Body of pancreas (tissue), 4 donors: ENCODE results near the gene IL17RE. TPM values are rescaled to one million over a fixed set of nuclear protein-coding genes. Genes with fewer than 3 reads are reported as not detected.
A peak's percentile ranks its signal among the peaks of the same experiment; 100 is the strongest.

Experiments
- ATAC-seq: fragments of 150-250 bp; one replicate; pipeline ENCODE4 v1.9.1; 2016
- DNase-seq, 4 donors: peaks; one replicate each; pipeline ENCODE4 v3.0.0-alpha.2; 2019
- H3K27ac ChIP-seq, 4 donors: fragments of 200-600 bp; sonication (generic); 1 replicate in 3 of 4; 2 replicates in 1 of 4; pipeline versions ENCODE4 v1.5.1 to v1.6.1; 2016 to 2019; ENCODE audit warnings: mild to moderate bottlenecking in 1 of 4, mixed read lengths in 1 of 4, moderate library complexity in 1 of 4
- H3K27me3 ChIP-seq, 2 donors: fragments of 200-600 bp; sonication (generic); one replicate each; pipeline ENCODE4 v1.6.0; 2016; ENCODE audit warnings: mild to moderate bottlenecking in 1 of 2
- H3K36me3 ChIP-seq, 2 donors: fragments of 200-600 bp; sonication (generic); replicated peaks in 1 of 2; 2 replicates each; pipeline ENCODE4 v1.5.1; 2016; ENCODE audit warnings: low read depth in 2 of 2; ENCODE audit not compliant: insufficient read depth in 1 of 2
- H3K4me1 ChIP-seq: fragments of 200-600 bp; sonication (generic); one replicate; pipeline ENCODE4 v1.6.0; 2016
- H3K4me3 ChIP-seq, 2 donors: fragments of 200-600 bp; sonication (generic); 1 replicate in 1 of 2; 2 replicates in 1 of 2; pipeline ENCODE4 v1.5.1; 2016 to 2019
- H3K9me3 ChIP-seq, 3 donors: fragments of 200-600 bp; sonication (generic); 1 replicate in 2 of 3; 2 replicates in 1 of 3; pipeline ENCODE4 v1.5.1; 2016
- POLR2A ChIP-seq, 3 donors: fragments of 450-650 bp; IDR thresholded peaks; one replicate each; pipeline ENCODE4 v1.6.1; 2016; ENCODE audit warnings: antibody characterized with exemption in 3 of 3, mild to moderate bottlenecking in 2 of 3
- WGBS, 2 donors: methylation state at CpG; one replicate each; pipeline ENCODE4 v1.1.5; 2017; 5-methylcytosine and 5-hydroxymethylcytosine counted together
- intact Hi-C: fragments of 100-400 bp; cut with DNase I; formaldehyde crosslinking; loops from one replicate; pipeline ENCODE4 v1.15.1; 2023
- total RNA-seq, 2 donors: library from RNA; depleted of rRNA; stranded (reverse); fragments of >200 nt; gene quantifications; one replicate each; pipeline ENCODE4 v1.1.0, GENCODE V29; 2016
- TF ChIP-seq, protein P1 (sequence below), 7 experiments: fragments of 450-650 bp in 4 of 7; fragments of 200-600 bp in 3 of 7; sonication (generic) in 3 of 7; IDR thresholded peaks; one replicate each; pipeline ENCODE4 v1.5.1; 2016 to 2019; ENCODE audit warnings: antibody characterized with exemption in 7 of 7

IL17RE gene
- total RNA-seq, 2 donors from 2014 or later: 10.9 to 18.2 TPM

DNA sequence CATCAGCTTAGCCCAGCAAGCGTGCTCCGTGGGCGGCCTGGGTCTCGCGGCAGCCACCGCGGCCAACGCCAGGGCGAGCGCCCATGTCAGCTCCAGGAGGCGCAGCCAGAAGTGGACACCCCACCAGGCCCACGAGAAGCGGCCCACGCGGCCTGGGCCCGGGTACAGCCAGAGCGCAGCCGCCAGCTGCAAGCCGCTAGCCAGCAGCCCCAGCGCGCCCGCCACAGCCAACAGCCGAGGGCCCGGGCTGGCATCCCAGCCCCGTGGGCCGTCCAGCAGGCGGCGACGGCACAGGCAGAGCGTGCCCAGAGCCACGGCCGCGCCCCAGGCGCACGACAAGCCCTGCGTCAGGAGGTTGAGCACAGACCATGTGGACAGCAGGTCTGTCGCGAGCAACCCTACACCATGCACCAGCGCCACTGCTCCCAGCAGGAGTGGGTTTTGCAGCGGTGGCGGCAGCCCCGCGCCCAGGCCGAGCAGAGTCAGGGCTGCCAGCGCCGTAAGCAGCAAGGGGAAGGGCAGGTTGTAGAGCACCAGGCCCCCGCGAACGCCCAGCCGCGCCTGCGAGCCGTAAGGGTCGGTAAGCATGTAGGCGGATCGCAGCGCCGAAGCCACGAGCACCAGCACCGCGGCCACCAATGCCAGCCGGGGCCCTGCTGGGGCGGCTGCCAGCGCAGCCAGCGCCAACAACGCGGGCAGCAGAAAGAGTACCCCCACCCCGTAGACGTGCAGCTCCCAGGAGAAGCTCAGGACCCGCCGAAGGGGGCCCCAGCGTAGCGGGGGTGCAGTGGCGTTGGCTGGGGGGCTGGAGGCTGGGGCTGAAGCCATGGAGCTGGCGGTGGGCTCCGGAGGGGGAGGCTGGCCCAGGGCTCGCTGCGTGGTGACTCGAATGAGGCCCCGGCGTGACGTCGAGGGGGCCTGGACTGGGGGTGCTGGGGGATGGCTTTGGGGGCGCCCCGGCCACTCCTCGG, 44.7 kb downstream of the IL17RE start:
- DNase-seq: peak; percentile 79 to 88 (median 88)
- H3K27ac ChIP-seq: peak overlapping the region; percentile 68 to 89 (median 76)

GRCh38 chr3:9948586-9948985, 45.9 kb downstream of the IL17RE start:
- Histone ChIP-seq H3K4me1 (peaks cover 34% of the 10 kb centered on the region), H3K27ac (no peak overlapping the region), H3K9me3 (no peaks in the 10 kb centered on the region), H3K4me3 (no peak overlapping the region), H3K36me3 (no peaks in the 10 kb centered on the region), H3K27me3 (no peaks in the 10 kb centered on the region)
- intact Hi-C loops: no loop called here
- TF ChIP-seq, protein P1, sequence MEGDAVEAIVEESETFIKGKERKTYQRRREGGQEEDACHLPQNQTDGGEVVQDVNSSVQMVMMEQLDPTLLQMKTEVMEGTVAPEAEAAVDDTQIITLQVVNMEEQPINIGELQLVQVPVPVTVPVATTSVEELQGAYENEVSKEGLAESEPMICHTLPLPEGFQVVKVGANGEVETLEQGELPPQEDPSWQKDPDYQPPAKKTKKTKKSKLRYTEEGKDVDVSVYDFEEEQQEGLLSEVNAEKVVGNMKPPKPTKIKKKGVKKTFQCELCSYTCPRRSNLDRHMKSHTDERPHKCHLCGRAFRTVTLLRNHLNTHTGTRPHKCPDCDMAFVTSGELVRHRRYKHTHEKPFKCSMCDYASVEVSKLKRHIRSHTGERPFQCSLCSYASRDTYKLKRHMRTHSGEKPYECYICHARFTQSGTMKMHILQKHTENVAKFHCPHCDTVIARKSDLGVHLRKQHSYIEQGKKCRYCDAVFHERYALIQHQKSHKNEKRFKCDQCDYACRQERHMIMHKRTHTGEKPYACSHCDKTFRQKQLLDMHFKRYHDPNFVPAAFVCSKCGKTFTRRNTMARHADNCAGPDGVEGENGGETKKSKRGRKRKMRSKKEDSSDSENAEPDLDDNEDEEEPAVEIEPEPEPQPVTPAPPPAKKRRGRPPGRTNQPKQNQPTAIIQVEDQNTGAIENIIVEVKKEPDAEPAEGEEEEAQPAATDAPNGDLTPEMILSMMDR (IDR thresholded peaks at IDR 0.05): no peak
- TF ChIP-seq POLR2A (IDR thresholded peaks at IDR 0.05): no peak
- ATAC-seq: no peak
- DNase-seq: no peak
- WGBS, 2 donors: 81 to 82% methylated on average over 3 of the region's 3 CpGs

More for the DNA sequence above, 44.7 kb downstream of the IL17RE start:
- intact Hi-C loops: no loop called here
- H3K4me3 ChIP-seq: peak overlapping the region; percentile 27 to 32
- peak; percentile 84 for ATAC-seq
- WGBS, 2 donors: 15 to 92% methylated on average over 5 to 74 of the region's 86 CpGs
- no peaks in the 10 kb centered on the region for H3K36me3 ChIP-seq
- TF ChIP-seq, protein P1 (IDR thresholded peaks at IDR 0.05): peak; percentile 27 to 81 (median 58)
- peak in 2 of 3 donors; percentile 23 to 41 for TF ChIP-seq POLR2A (IDR thresholded peaks at IDR 0.05)
- no peaks in the 10 kb centered on the region for H3K27me3 ChIP-seq
- peaks cover 32% of the 10 kb centered on the region for H3K4me1 ChIP-seq
- H3K9me3 ChIP-seq: no peaks in the 10 kb centered on the region

DNA sequence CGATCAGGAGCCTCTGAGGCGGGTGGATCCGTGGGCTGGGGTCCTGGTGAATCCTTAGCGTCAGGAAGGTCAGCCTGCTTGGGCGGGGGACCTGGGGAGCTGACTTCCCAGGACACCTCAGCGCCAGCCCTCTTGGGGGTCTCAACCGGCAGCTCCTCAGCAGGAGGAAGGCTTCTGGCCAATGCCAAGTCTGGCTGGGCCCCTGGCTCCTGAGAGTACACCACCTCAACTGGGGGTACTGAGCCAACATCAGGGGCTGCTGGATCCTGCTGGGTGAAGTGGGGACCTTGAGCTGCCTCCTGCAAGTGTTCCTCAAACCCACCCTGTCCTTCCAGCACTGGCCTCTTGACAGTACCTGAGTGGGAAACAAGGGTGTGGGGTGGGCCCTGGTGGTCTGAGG, 46.5 kb downstream of the IL17RE start:
- H3K4me1 ChIP-seq: peaks cover 34% of the 10 kb centered on the region
- ATAC-seq (no peak), DNase-seq (no peak)
- TF ChIP-seq POLR2A (IDR thresholded peaks at IDR 0.05): no peak
- TF ChIP-seq, protein P1 (IDR thresholded peaks at IDR 0.05): no peak
- H3K27ac ChIP-seq: no peak overlapping the region
- no peaks in the 10 kb centered on the region for H3K36me3 ChIP-seq
- intact Hi-C loops: no loop called here
- no peaks in the 10 kb centered on the region for H3K27me3 ChIP-seq
- H3K4me3 ChIP-seq: no peak overlapping the region
- H3K9me3 ChIP-seq: no peaks in the 10 kb centered on the region
- WGBS, 2 donors: 90% methylated on average over 6 of the region's 7 CpGs; no CpG with 5 or more reads in 1 of the 2 donors

DNA sequence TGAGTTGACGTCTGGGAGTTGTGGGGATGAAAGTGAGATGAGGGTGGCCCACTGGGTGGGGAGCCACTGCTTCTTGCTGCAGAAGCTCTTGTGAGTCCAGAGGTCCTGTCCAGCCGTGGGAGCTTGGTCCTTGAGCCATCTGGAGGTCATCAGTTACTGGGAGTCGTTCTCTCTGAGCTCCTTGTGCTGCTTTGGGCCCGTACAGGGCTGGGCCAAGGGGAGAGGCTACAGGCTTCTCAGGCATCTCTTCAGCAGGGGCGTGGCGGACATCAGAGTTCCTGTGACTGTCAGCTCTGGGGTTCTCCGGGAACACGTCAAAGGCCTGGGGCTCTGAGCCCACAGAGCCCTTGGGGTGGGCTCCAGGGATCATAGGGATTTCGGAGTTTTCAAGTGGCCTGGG, 47.0 kb downstream of the IL17RE start:
- intact Hi-C loops: no loop called here
- no peaks in the 10 kb centered on the region for H3K27me3 ChIP-seq
- DNase-seq: no peak
- no peaks in the 10 kb centered on the region for H3K9me3 ChIP-seq
- H3K4me1 ChIP-seq: peaks cover 34% of the 10 kb centered on the region
- H3K27ac ChIP-seq: no peak overlapping the region
- 76 to 83% methylated on average over 6 to 7 of the region's 9 CpGs for WGBS, 2 donors
- no peak for ATAC-seq
- TF ChIP-seq, protein P1 (IDR thresholded peaks at IDR 0.05): no peak
- no peak for TF ChIP-seq POLR2A (IDR thresholded peaks at IDR 0.05)
- H3K4me3 ChIP-seq: no peak overlapping the region
- no peaks in the 10 kb centered on the region for H3K36me3 ChIP-seq
